Measurements from ENCODE around the gene PRPS2.

- TF ChIP-seq FOSL1 (IDR thresholded peaks at IDR 0.05; ENCODE audit: low read depth) (no peak), EZH2phosphoT487 (IDR thresholded peaks at IDR 0.05; ENCODE audit: borderline replicate concordance) (no peak)
Measured at GRCh38 chrX:12865359-12865758, 74.1 kb downstream of the PRPS2 start.
